KMS-11 (cell line): ENCODE results near the gene RNF6.

Experiments
- H2AFZ ChIP-seq: fragments of 200-600 bp; sonication (generic); 2 replicates; pipeline ENCODE4 v1.6.1; 2016; ENCODE audit warnings: antibody characterized with exemption, mixed run types, low read depth
- H3K27ac ChIP-seq: fragments of 200-600 bp; sonication (generic); 2 replicates; pipeline ENCODE4 v1.6.1; 2016; ENCODE audit warnings: mild to moderate bottlenecking, mixed run types
- H3K27me3 ChIP-seq: fragments of 200-600 bp; sonication (generic); 2 replicates; pipeline ENCODE4 v1.6.1; 2017; ENCODE audit warnings: mild to moderate bottlenecking, low read depth, mixed run types, moderate library complexity; ENCODE audit not compliant: insufficient read depth
- H3K36me3 ChIP-seq: fragments of 200-600 bp; sonication (generic); 2 replicates; pipeline ENCODE4 v1.6.1; 2017; ENCODE audit warnings: mild to moderate bottlenecking, mixed run types; ENCODE audit not compliant: insufficient read depth
- H3K4me1 ChIP-seq: fragments of 200-600 bp; sonication (generic); 2 replicates; pipeline ENCODE4 v1.6.1; 2016; ENCODE audit warnings: mild to moderate bottlenecking, low read depth, mixed run types; ENCODE audit not compliant: poor library complexity, severe bottlenecking
- H3K4me2 ChIP-seq: fragments of 200-600 bp; sonication (generic); 2 replicates; pipeline ENCODE4 v1.7.0; 2016; ENCODE audit warnings: mild to moderate bottlenecking, mixed run types
- H3K4me3 ChIP-seq: fragments of 200-600 bp; sonication (generic); IDR thresholded peaks from 2 replicates; pipeline ENCODE4 v1.6.1; 2017; ENCODE audit warnings: low read depth, low read length, mixed read lengths; ENCODE audit not compliant: insufficient read depth
- H3K79me2 ChIP-seq: fragments of 200-600 bp; sonication (generic); 2 replicates; pipeline ENCODE4 v1.6.1; 2016; ENCODE audit warnings: low read depth, mixed run types; ENCODE audit not compliant: insufficient read depth
- H3K9ac ChIP-seq: fragments of 200-600 bp; sonication (generic); 2 replicates; pipeline ENCODE4 v1.6.1; 2016; ENCODE audit warnings: mild to moderate bottlenecking, mixed run types
- H4K20me1 ChIP-seq: fragments of 200-600 bp; sonication (generic); 2 replicates; pipeline ENCODE4 v1.6.1; 2016; ENCODE audit warnings: mild to moderate bottlenecking, mixed run types; ENCODE audit not compliant: insufficient read depth
- CTCF ChIP-seq: fragments of 200-600 bp; sonication (generic); conservative IDR thresholded peaks from 2 replicates; pipeline ENCODE4 v1.6.1; 2017; ENCODE audit warnings: low read depth, mild to moderate bottlenecking, antibody characterized with exemption, low read length, moderate library complexity, mixed read lengths

RNF6 gene

GRCh38 chr13:26208287-26208686 lies 13.8 kb downstream of the RNF6 start:
- no peaks in the 10 kb centered on the region for H3K79me2 ChIP-seq
- H4K20me1 ChIP-seq: no peaks in the 10 kb centered on the region
- TF ChIP-seq CTCF: no peak
- no peaks in the 10 kb centered on the region for H3K36me3 ChIP-seq
- H3K27me3 ChIP-seq: no peaks in the 10 kb centered on the region
- no peak overlapping the region for H3K9ac ChIP-seq
- H3K4me2 ChIP-seq: no peak overlapping the region
- H3K4me3 ChIP-seq: no peak overlapping the region
- H2AFZ ChIP-seq: no peak overlapping the region
- H3K27ac ChIP-seq: no peak overlapping the region
- no peaks in the 10 kb centered on the region for H3K4me1 ChIP-seq

DNA sequence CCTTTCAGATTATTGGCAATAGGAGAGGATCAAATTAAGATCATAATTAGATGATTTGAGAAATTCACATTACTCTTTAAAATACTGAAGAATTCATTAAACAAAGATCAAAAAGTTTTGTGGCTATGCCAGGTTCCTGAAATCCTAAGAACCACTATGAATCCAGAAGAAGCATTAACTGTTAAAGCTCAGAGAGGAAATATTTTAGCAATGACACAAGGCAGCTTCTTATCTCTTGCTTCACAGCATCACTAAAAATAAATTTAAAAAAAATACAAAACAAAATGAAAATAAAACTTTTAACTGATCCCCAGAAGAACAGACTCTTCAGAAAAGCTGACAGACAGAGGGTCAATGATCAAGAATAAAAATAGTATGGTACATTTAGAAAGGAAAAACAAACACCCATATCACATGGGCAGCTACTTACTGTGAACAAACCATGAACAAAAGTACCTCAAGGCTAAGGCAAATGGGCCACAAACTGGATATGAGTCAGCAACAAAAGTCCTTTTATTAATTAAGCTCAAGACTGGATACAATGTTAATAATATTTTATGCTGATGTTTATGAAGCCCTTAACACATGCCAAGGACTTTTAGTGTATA lies 19.6 kb downstream of the RNF6 start:
- H3K79me2 ChIP-seq: no peaks in the 10 kb centered on the region
- no peaks in the 10 kb centered on the region for H3K4me1 ChIP-seq
- no peak overlapping the region for H3K4me2 ChIP-seq
- H3K36me3 ChIP-seq: no peaks in the 10 kb centered on the region
- no peak overlapping the region for H3K27ac ChIP-seq
- H2AFZ ChIP-seq: no peak overlapping the region
- no peak overlapping the region for H3K4me3 ChIP-seq
- no peak for TF ChIP-seq CTCF
- no peaks in the 10 kb centered on the region for H4K20me1 ChIP-seq
- no peak overlapping the region for H3K9ac ChIP-seq
- no peaks in the 10 kb centered on the region for H3K27me3 ChIP-seq

GRCh38 chr13:26200811-26201210 lies 21.3 kb downstream of the RNF6 start:
- Histone ChIP-seq H3K4me1 (no peaks in the 10 kb centered on the region), H3K27ac (no peak overlapping the region), H3K36me3 (no peaks in the 10 kb centered on the region), H4K20me1 (no peaks in the 10 kb centered on the region), H3K79me2 (no peaks in the 10 kb centered on the region), H2AFZ (no peak overlapping the region), H3K27me3 (no peaks in the 10 kb centered on the region), H3K9ac (no peak overlapping the region), H3K4me2 (no peak overlapping the region), H3K4me3 (no peak overlapping the region)
- no peak for TF ChIP-seq CTCF

- TF ChIP-seq CTCF: no peak
- H3K79me2 ChIP-seq: no peaks in the 10 kb centered on the region
- H3K36me3 ChIP-seq: no peaks in the 10 kb centered on the region
- no peak overlapping the region for H2AFZ ChIP-seq
- H3K4me2 ChIP-seq: no peak overlapping the region
- no peaks in the 10 kb centered on the region for H4K20me1 ChIP-seq
- no peaks in the 10 kb centered on the region for H3K27me3 ChIP-seq
- H3K4me3 ChIP-seq: no peak overlapping the region
- no peaks in the 10 kb centered on the region for H3K4me1 ChIP-seq
- H3K27ac ChIP-seq: no peak overlapping the region
- H3K9ac ChIP-seq: no peak overlapping the region
Measured at GRCh38 chr13:26198116-26198515, 24.0 kb downstream of the RNF6 start.
